ENCODE data around the gene SKAP1. TPM values are rescaled to one million over a fixed set of nuclear protein-coding genes. Genes with fewer than 3 reads are reported as not detected.

The SKAP1 gene
- total RNA-seq, 6 donors from 2014 or later = 1.9 to 5.3 (median 3.9) TPM

DNA sequence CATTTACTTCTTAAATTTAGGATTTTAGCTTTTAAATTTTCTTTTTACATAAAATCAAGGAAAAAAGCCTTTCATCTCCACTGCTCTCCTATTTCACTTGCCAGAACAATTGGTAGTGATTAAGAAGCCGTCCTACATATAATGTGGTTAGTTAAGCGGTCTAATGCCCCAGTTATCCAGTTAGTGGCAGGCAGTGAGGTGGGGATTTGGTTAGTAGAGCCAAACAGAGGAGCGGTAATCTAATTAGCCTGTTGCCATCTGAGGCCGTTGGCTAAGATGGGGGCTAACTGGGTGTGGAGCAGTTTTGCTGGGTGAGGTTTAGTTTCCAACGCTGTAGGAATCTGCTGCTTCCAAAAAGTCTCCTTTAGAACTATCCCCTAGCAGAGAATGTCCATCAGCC lies 300.0 kb downstream of the SKAP1 start:
- H3K9me3 ChIP-seq = no peaks in the 10 kb centered on the region
- TF ChIP-seq EP300 (IDR thresholded peaks at IDR 0.05) (no peak), POLR2AphosphoS5 (IDR thresholded peaks at IDR 0.05) (no peak), CTCF (IDR thresholded peaks at IDR 0.05) (no peak), POLR2A (IDR thresholded peaks at IDR 0.05) (no peak)
- WGBS, 2 donors = 59 to 72% methylated on average over 5 of the region's 5 CpGs

DNA sequence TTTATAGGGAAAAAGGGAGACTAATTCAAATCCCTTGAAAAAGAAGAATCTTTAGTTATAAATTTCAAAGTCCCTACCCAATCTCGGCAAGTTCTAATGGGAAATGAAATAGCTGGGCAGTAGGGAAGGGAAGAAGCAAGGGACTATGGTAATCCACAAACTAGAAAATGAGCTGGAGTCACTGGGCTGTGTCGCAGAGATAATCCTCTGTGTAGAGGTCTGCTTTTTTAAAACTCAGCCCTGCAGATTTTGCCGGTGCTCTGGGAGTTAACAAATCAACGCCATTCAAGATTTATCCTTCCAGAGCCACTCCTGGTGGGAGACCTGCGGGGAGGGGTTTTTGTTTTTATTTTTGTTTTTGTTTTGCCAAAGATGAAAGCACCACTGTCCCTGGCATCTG lies 301.6 kb downstream of the SKAP1 start:
- no peaks in the 10 kb centered on the region for H3K4me1 ChIP-seq
- H3K9me3 ChIP-seq = no peaks in the 10 kb centered on the region
- H3K4me3 ChIP-seq = no peak overlapping the region
- DNase-seq = no peak
- ATAC-seq (ENCODE audit: low FRiP score in 2 of 2) = no peak
- no peak overlapping the region for H3K27ac ChIP-seq
- 57 to 62% methylated on average over 5 of the region's 5 CpGs for WGBS, 2 donors
- peaks cover 0 to 34% (median 6%) of the 10 kb centered on the region in 4 donors for H3K36me3 ChIP-seq
- H3K27me3 ChIP-seq = no peaks in the 10 kb centered on the region
- no peak for TF ChIP-seq CTCF (IDR thresholded peaks at IDR 0.05)
- no peak for TF ChIP-seq POLR2A (IDR thresholded peaks at IDR 0.05)
- no peak for TF ChIP-seq POLR2AphosphoS5 (IDR thresholded peaks at IDR 0.05)
- no peak for TF ChIP-seq EP300 (IDR thresholded peaks at IDR 0.05)

More for the DNA sequence above, 300.0 kb downstream of the SKAP1 start:
- Histone ChIP-seq H3K27ac (no peak overlapping the region), H3K4me1 (no peaks in the 10 kb centered on the region), H3K27me3 (no peaks in the 10 kb centered on the region), H3K36me3 (peaks cover 0 to 21% (median 4%) of the 10 kb centered on the region in 4 donors), H3K4me3 (no peak overlapping the region)
- ATAC-seq (ENCODE audit: low FRiP score in 2 of 2) = no peak
- no peak for DNase-seq

GRCh38 chr17:48127371-48128051 lies 302.5 kb downstream of the SKAP1 start:
- DNase-seq (peak in 1 of 2 donors; percentile 33), ATAC-seq (ENCODE audit: low FRiP score in 2 of 2) (peak in 1 of 2 donors; percentile 52)
- Histone ChIP-seq H3K4me3 (no peak overlapping the region), H3K9me3 (no peaks in the 10 kb centered on the region), H3K27ac (no peak overlapping the region), H3K27me3 (no peaks in the 10 kb centered on the region), H3K4me1 (no peaks in the 10 kb centered on the region), H3K36me3 (peaks cover 2 to 43% (median 15%) of the 10 kb centered on the region in 4 donors)
- WGBS, 2 donors = 72 to 83% methylated on average over 8 to 9 of the region's 9 CpGs
- no peak for TF ChIP-seq CTCF (IDR thresholded peaks at IDR 0.05)
- TF ChIP-seq EP300 (IDR thresholded peaks at IDR 0.05) = no peak
- TF ChIP-seq POLR2A (IDR thresholded peaks at IDR 0.05) = no peak
- TF ChIP-seq POLR2AphosphoS5 (IDR thresholded peaks at IDR 0.05) = no peak

DNA sequence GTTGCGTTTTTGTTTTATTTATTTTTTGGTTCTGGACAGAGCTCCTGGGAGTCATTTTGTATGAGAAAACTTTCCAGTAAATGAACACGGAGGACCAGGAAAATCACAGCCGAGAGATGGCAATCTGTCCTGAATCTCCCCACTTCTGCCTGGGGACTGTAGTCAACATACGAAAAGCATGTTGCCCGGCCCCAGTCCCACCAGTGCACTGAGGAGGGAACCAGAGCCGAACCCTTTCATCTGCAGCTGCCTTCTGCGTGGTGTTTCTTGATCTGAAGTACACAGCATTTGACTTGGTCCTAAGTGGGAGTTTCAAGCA lies 303.5 kb downstream of the SKAP1 start:
- Histone ChIP-seq H3K27me3 (no peaks in the 10 kb centered on the region), H3K9me3 (no peaks in the 10 kb centered on the region), H3K36me3 (peaks cover 13 to 53% (median 25%) of the 10 kb centered on the region in 4 donors), H3K27ac (no peak overlapping the region), H3K4me3 (no peak overlapping the region), H3K4me1 (no peaks in the 10 kb centered on the region)
- no peak for DNase-seq
- ATAC-seq (ENCODE audit: low FRiP score in 2 of 2) = no peak
- WGBS, 2 donors = 81 to 85% methylated on average over 7 of the region's 7 CpGs
- TF ChIP-seq POLR2A (IDR thresholded peaks at IDR 0.05) = no peak
- no peak for TF ChIP-seq POLR2AphosphoS5 (IDR thresholded peaks at IDR 0.05)
- no peak for TF ChIP-seq EP300 (IDR thresholded peaks at IDR 0.05)
- no peak for TF ChIP-seq CTCF (IDR thresholded peaks at IDR 0.05)

Measured in upper lobe of left lung (tissue), 6 donors.